ENCODE data around the gene KRT3.

GRCh38 chr12:52836042-52836466 lies 40.1 kb upstream of the KRT3 start:
- TF ChIP-seq CTCF (IDR thresholded peaks at IDR 0.05; ENCODE audit: insufficient read depth, low read depth, low read length): no peak
- no peak for TF ChIP-seq EZH2 (IDR thresholded peaks at IDR 0.05; ENCODE audit: insufficient read depth, low read length)

Data from astrocyte (in vitro differentiated cells and primary cell).